Keratinocyte (primary cell): ENCODE data around the gene COMT. TPM values are rescaled to one million over a fixed set of nuclear protein-coding genes. Genes with fewer than 3 reads are reported as not detected.

Experiments
- DNase-seq: peaks from one replicate; pipeline ENCODE4 v3.0.0-alpha.2; 2011; ENCODE audit warnings: low read depth, missing footprints, low spot score
- FAIRE-seq: peaks from 2 replicates; lab custom pipeline; 2011; peaks lifted over from hg19 to GRCh38; lab: Jason Lieb, UNC
- H2AFZ ChIP-seq: 2 replicates; pipeline ENCODE4 v1.6.0; 2012; ENCODE audit warnings: low read length, control low read depth, inconsistent platforms; ENCODE audit not compliant: control insufficient read depth
- H3K27ac ChIP-seq: 2 replicates; pipeline ENCODE4 v1.5.1; 2011; ENCODE audit warnings: low read length; ENCODE audit not compliant: control insufficient read depth, insufficient read depth
- H3K27me3 ChIP-seq: 3 replicates; pipeline ENCODE4 v1.6.0; 2011; ENCODE audit warnings: low read length; ENCODE audit not compliant: control insufficient read depth, insufficient read depth; ENCODE audit errors: extremely low read depth
- H3K36me3 ChIP-seq, 2 experiments: 2 replicates in 1 of 2; 3 replicates in 1 of 2; pipeline ENCODE4 v1.5.1; 2011; ENCODE audit warnings: low read length in 2 of 2, mild to moderate bottlenecking in 1 of 2; ENCODE audit not compliant: control insufficient read depth in 2 of 2, insufficient read depth in 2 of 2; ENCODE audit errors: extremely low read depth in 1 of 2
- H3K4me1 ChIP-seq: 3 replicates; pipeline ENCODE4 v1.5.1; 2011; ENCODE audit warnings: low read length; ENCODE audit not compliant: control insufficient read depth, insufficient read depth; ENCODE audit errors: extremely low read depth
- H3K4me2 ChIP-seq: 3 replicates; pipeline ENCODE4 v1.6.0; 2011; ENCODE audit warnings: low read depth, low read length; ENCODE audit not compliant: control insufficient read depth, insufficient read depth; ENCODE audit errors: extremely low read depth
- H3K4me3 ChIP-seq, 3 experiments: fragments of 200-600 bp in 1 of 3; sonication (generic) in 1 of 3; 2 replicates in 2 of 3; 3 replicates in 1 of 3; pipeline ENCODE4 v1.5.1; 2011 to 2016; ENCODE audit warnings: low read length in 3 of 3, mild to moderate bottlenecking in 3 of 3, control low read depth in 2 of 3, inconsistent platforms in 1 of 3, low read depth in 1 of 3, mixed read lengths in 1 of 3, mixed run types in 1 of 3, moderate library complexity in 1 of 3; ENCODE audit not compliant: control insufficient read depth in 2 of 3, insufficient read depth in 2 of 3; ENCODE audit errors: extremely low read depth in 1 of 3
- H3K79me2 ChIP-seq: 2 replicates; pipeline ENCODE4 v1.6.0; 2012; ENCODE audit warnings: low read length; ENCODE audit not compliant: control insufficient read depth, insufficient read depth
- H3K9ac ChIP-seq: 3 replicates; pipeline ENCODE4 v1.6.0; 2011; ENCODE audit warnings: low read length; ENCODE audit not compliant: control insufficient read depth, insufficient read depth; ENCODE audit errors: extremely low read depth
- H3K9me1 ChIP-seq: 3 replicates; pipeline ENCODE4 v1.6.0; 2011; ENCODE audit warnings: low read length; ENCODE audit not compliant: control insufficient read depth, insufficient read depth; ENCODE audit errors: extremely low read depth
- H3K9me3 ChIP-seq: 2 replicates; pipeline ENCODE4 v1.5.1; 2012; ENCODE audit warnings: low read depth, low read length; ENCODE audit not compliant: control insufficient read depth
- H4K20me1 ChIP-seq: 3 replicates; pipeline ENCODE4 v1.6.0; 2011; ENCODE audit warnings: low read length; ENCODE audit not compliant: control insufficient read depth, insufficient read depth; ENCODE audit errors: extremely low read depth
- EZH2 ChIP-seq: IDR thresholded peaks from one replicate; pipeline ENCODE4 v1.6.1; 2012; ENCODE audit warnings: inconsistent platforms, mild to moderate bottlenecking, low read length, moderate library complexity
- dilution Hi-C: fragments of 300-500 bp; cut with MboI; formaldehyde crosslinking; loops from one replicate; pipeline ENCODE4 v1.7.0; 2020; ENCODE audit warnings: low sequenced_read_pairs; ENCODE audit not compliant: extremely low pct_ligation_motif_present
- polyA plus RNA-seq, 5 experiments: library from polyadenylated mRNA; depleted of rRNA in 3 of 5; stranded (reverse) in 3 of 5; stranded (forward) in 1 of 5; unstranded in 1 of 5; fragments of >200 nt; gene quantifications; 1 replicate in 1 of 5; 2 replicates in 3 of 5; 3 replicates in 1 of 5; pipeline versions ENCODE4 v1.2.1 to v1.2.3, GENCODE V29; 2011 to 2012; ENCODE audit warnings: missing spikeins in 2 of 5, low read depth in 1 of 5, low replicate concordance in 1 of 5
- TF ChIP-seq, protein P1 (sequence below), 3 experiments: IDR thresholded peaks in 1 of 3; conservative IDR thresholded peaks in 1 of 3; optimal IDR thresholded peaks in 1 of 3; 2 replicates in 2 of 3; 3 replicates in 1 of 3; pipeline versions ENCODE3 to v1.5.1; 2011; ENCODE audit warnings: low read length in 3 of 3, mild to moderate bottlenecking in 3 of 3, moderate library complexity in 2 of 3, control low read depth in 1 of 3, inconsistent platforms in 1 of 3; ENCODE audit not compliant: insufficient read depth in 2 of 3; ENCODE audit errors: extremely low read depth in 1 of 3

COMT gene
- polyA plus RNA-seq, 1 donor (not counting 4 experiments of a cell fraction or from before 2014, with no cell fraction given) = 139 TPM

DNA sequence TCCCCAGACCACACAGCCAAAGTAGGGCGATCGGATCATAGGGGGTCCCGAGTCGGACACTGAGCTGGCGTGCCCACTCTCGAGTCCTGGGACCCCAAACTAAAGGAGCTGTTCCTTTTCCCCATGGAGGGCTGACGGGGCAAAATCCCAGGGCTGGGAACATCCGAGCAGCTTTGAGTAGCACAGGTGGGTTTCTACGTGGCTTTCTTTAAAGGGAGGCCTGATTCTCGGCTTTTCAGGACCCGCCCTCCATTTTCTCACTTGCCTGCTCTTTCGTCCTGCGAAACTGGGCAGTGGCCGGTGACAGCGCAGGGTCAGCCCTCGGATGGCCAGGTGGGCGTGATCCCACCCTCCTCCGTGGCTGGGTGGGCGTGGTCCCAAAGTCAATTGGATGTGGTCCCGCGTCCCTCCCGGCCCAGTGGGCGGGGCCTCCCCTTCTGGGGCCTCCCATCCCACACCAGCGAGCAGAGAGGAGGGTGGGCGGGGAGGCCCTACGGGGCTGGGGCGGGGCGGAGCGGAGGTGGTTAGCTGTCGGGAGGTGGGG lies 17.5 kb downstream of the COMT start:
- dilution Hi-C loops = no loop called here
- H3K79me2 ChIP-seq = peaks cover 10% of the 10 kb centered on the region
- H3K4me2 ChIP-seq = peak overlapping the region; percentile 18
- FAIRE-seq = no peak
- no peak for DNase-seq
- TF ChIP-seq, protein P1, sequence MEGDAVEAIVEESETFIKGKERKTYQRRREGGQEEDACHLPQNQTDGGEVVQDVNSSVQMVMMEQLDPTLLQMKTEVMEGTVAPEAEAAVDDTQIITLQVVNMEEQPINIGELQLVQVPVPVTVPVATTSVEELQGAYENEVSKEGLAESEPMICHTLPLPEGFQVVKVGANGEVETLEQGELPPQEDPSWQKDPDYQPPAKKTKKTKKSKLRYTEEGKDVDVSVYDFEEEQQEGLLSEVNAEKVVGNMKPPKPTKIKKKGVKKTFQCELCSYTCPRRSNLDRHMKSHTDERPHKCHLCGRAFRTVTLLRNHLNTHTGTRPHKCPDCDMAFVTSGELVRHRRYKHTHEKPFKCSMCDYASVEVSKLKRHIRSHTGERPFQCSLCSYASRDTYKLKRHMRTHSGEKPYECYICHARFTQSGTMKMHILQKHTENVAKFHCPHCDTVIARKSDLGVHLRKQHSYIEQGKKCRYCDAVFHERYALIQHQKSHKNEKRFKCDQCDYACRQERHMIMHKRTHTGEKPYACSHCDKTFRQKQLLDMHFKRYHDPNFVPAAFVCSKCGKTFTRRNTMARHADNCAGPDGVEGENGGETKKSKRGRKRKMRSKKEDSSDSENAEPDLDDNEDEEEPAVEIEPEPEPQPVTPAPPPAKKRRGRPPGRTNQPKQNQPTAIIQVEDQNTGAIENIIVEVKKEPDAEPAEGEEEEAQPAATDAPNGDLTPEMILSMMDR (optimal IDR thresholded peaks at IDR 0.05 in 1 of 3, IDR thresholded peaks at IDR 0.05 in 1 of 3, conservative IDR thresholded peaks at IDR 0.05 in 1 of 3; ENCODE audit: extremely low read depth in 1 of 3, insufficient read depth in 2 of 3, low read length in 3 of 3) = no peak
- TF ChIP-seq EZH2 = no peak
- H3K36me3 ChIP-seq = peaks cover 6 to 10% of the 10 kb centered on the region in 2 experiments
- H3K9me1 ChIP-seq = no peaks in the 10 kb centered on the region
- peak overlapping the region; percentile 49 for H3K27ac ChIP-seq
- H3K9me3 ChIP-seq = no peaks in the 10 kb centered on the region
- H3K27me3 ChIP-seq = no peaks in the 10 kb centered on the region
- H3K4me3 ChIP-seq = no peak overlapping the region
- H4K20me1 ChIP-seq = peaks cover 4% of the 10 kb centered on the region
- H3K4me1 ChIP-seq = peaks cover 46% of the 10 kb centered on the region
- no peak overlapping the region for H2AFZ ChIP-seq
- H3K9ac ChIP-seq = peak overlapping the region; percentile 37

DNA sequence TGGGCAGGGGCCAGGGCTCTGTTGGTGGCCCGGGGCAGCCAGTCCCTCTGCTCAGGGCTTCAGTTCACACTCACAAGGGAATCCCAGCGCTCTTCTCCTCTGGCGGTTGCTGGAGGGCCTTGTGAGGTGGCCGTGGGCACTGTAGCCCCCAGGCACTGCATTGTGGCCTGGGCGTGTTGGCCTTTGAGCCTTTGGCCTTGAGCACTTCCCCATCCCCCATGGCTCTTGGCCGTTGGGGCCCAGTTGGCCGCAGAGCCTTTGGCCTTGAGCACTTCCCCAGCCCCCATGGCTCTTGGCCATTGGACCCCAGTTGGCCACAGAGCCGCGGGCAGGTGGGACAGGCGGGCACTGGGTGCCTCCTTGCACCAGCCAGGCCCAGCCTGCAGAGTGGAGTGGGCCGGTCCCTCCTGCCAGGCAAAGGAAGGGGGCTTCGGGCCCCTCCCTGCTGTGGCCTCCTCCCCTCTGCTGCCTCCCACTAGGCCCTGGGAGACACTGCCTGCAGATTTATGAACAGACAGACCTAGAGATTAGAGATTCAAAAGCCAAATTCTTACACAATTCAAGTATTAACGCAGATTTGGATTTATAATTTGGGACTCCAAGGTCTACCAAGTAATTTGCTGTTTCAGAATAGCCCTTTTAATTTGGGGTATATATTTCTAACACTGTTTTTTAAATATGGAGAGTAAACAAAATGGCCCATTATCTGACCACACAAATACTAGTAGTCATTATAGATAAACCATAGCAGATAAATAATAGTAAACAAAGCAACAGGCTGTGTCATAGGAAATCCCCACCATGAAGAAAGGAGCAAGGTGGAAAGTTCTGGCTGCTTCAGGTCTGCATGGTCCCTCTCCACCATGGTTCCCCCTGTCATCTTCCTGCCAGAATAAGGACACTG lies 18.3 kb downstream of the COMT start:
- H3K4me3 ChIP-seq = no peak overlapping the region
- FAIRE-seq (no peak), DNase-seq (no peak)
- peaks cover 47% of the 10 kb centered on the region for H3K4me1 ChIP-seq
- no peak for TF ChIP-seq EZH2
- TF ChIP-seq, protein P1 (optimal IDR thresholded peaks at IDR 0.05 in 1 of 3, IDR thresholded peaks at IDR 0.05 in 1 of 3, conservative IDR thresholded peaks at IDR 0.05 in 1 of 3; ENCODE audit: extremely low read depth in 1 of 3, insufficient read depth in 2 of 3, low read length in 3 of 3) = no peak
- H3K9me3 ChIP-seq = no peaks in the 10 kb centered on the region
- H4K20me1 ChIP-seq = peaks cover 4% of the 10 kb centered on the region
- dilution Hi-C loops = no loop called here
- H3K79me2 ChIP-seq = peaks cover 11% of the 10 kb centered on the region
- peak overlapping the region; percentile 37 for H3K9ac ChIP-seq
- H3K27me3 ChIP-seq = no peaks in the 10 kb centered on the region
- H3K36me3 ChIP-seq = peaks cover 6 to 17% of the 10 kb centered on the region in 2 experiments
- H3K9me1 ChIP-seq = no peaks in the 10 kb centered on the region
- H3K27ac ChIP-seq = peak overlapping the region; percentile 49
- H2AFZ ChIP-seq = no peak overlapping the region
- no peak overlapping the region for H3K4me2 ChIP-seq
